Measurements from ENCODE around the gene TMEM14A.
A peak's percentile ranks its signal among the peaks of the same experiment; 100 is the strongest.
"Not testable (repeated sequence)": the region's sequence is repeated elsewhere in the genome, so short reads cannot be mapped to it uniquely, and the experiment has no call there.

The TMEM14A gene

GRCh38 chr6:52704781-52705502 lies 34.0 kb downstream of the TMEM14A start:
- DNase-seq = not testable (repeated sequence)

GRCh38 chr6:52706001-52706400 lies 35.1 kb downstream of the TMEM14A start:
- no peak for DNase-seq

GRCh38 chr6:52707963-52708680 lies 37.2 kb downstream of the TMEM14A start:
- DNase-seq = no peak

- DNase-seq = no peak
Measured at GRCh38 chr6:52712136-52712535, 41.2 kb downstream of the TMEM14A start.

- DNase-seq = not testable (repeated sequence)
Measured at GRCh38 chr6:52714761-52715160, 43.8 kb downstream of the TMEM14A start.

GRCh38 chr6:52718550-52718949 lies 47.6 kb downstream of the TMEM14A start:
- no peak for DNase-seq

- DNase-seq = no peak
Measured at GRCh38 chr6:52720321-52720720, 49.4 kb downstream of the TMEM14A start.

- DNase-seq = no peak
Measured at GRCh38 chr6:52724042-52724405, 53.1 kb downstream of the TMEM14A start.

GRCh38 chr6:52724406-52725121 lies 53.7 kb downstream of the TMEM14A start:
- DNase-seq = peak in 1 of 2 experiments; percentile 79

- DNase-seq = no peak
Measured at GRCh38 chr6:52725143-52725534, 54.2 kb downstream of the TMEM14A start.

GRCh38 chr6:52725535-52726192 lies 54.8 kb downstream of the TMEM14A start:
- peak in 1 of 2 experiments; percentile 7 for DNase-seq

- no peak for DNase-seq
Measured at GRCh38 chr6:52726193-52726542, 55.3 kb downstream of the TMEM14A start.

- no peak for DNase-seq
Measured at GRCh38 chr6:52726741-52727535, 56.0 kb downstream of the TMEM14A start.

GRCh38 chr6:52727908-52728307 lies 57.0 kb downstream of the TMEM14A start:
- DNase-seq = no peak

GRCh38 chr6:52728394-52728793 lies 57.5 kb downstream of the TMEM14A start:
- no peak for DNase-seq

- DNase-seq = no peak
Measured at GRCh38 chr6:52729576-52729975, 58.7 kb downstream of the TMEM14A start.

- DNase-seq = peak; percentile 79 to 86
Measured at GRCh38 chr6:52731719-52732118, 60.8 kb downstream of the TMEM14A start.

GRCh38 chr6:52733172-52733571 lies 62.3 kb downstream of the TMEM14A start:
- no peak for DNase-seq

- no peak for DNase-seq
Measured at GRCh38 chr6:52734072-52734471, 63.2 kb downstream of the TMEM14A start.

GRCh38 chr6:52735071-52735470 lies 64.2 kb downstream of the TMEM14A start:
- no peak for DNase-seq

- no peak for DNase-seq
Measured at GRCh38 chr6:52736145-52736544, 65.2 kb downstream of the TMEM14A start.
